Bronchial epithelial cell (primary cell): ENCODE data around the gene RENBP. TPM values are rescaled to one million over a fixed set of nuclear protein-coding genes. Genes with fewer than 3 reads are reported as not detected.

Experiments used
- DNase-seq: peaks from one replicate; pipeline ENCODE4 v3.0.0-alpha.2; 2010; ENCODE audit warnings: low read depth
- FAIRE-seq: peaks from 2 replicates; lab custom pipeline; 2011; peaks lifted over from hg19 to GRCh38; lab: Jason Lieb, UNC
- H3K27me3 ChIP-seq: 2 replicates; pipeline ENCODE4 v1.5.1; 2011; ENCODE audit warnings: low read length; ENCODE audit not compliant: control insufficient read depth, insufficient read depth
- H3K36me3 ChIP-seq: 2 replicates; pipeline ENCODE4 v1.5.1; 2011; ENCODE audit warnings: low read length; ENCODE audit not compliant: control insufficient read depth, insufficient read depth
- H3K4me3 ChIP-seq: 2 replicates; pipeline ENCODE4 v1.5.1; 2011; ENCODE audit warnings: mild to moderate bottlenecking, low read depth, low read length, control low read depth
- CTCF ChIP-seq: IDR thresholded peaks from 2 replicates; pipeline ENCODE4 v1.5.1; 2011; ENCODE audit warnings: mild to moderate bottlenecking, moderate library complexity, low read length, control low read depth, inconsistent platforms; ENCODE audit not compliant: insufficient read depth, severe bottlenecking
- total RNA-seq: library from RNA; depleted of rRNA; stranded (reverse); fragments of >200 nt; gene quantifications from 2 replicates; pipeline ENCODE4 v1.2.1, GENCODE V29; 2014

RENBP gene
- total RNA-seq, 1 donor from 2014 or later: 10.3 TPM

GRCh38 chrX:153920546-153920945, 23.9 kb downstream of the RENBP start:
- FAIRE-seq (no peak), DNase-seq (no peak)
- Histone ChIP-seq H3K27me3 (no peaks in the 10 kb centered on the region), H3K36me3 (no peaks in the 10 kb centered on the region), H3K4me3 (no peak overlapping the region)
- TF ChIP-seq CTCF: no peak

DNA sequence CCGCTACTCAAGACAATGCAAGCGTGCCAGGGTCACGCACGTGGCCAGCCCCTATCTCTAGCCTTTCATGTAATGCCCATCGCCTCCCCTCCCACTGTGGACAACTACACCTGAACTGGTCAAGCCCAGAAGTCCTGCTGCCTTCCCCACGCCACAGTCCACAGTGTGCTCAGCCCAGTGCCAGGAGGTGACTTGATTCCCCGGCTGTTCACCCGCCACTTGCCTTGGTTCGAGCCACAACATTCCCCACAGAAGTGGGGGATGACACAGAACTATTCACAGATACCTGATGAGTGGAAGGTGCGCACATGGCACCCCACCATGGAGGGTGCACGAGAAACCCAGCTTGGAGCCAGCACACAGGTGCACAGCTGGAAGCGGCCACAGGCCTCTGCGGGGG, 25.2 kb downstream of the RENBP start:
- H3K4me3 ChIP-seq: no peak overlapping the region
- no peak for DNase-seq
- TF ChIP-seq CTCF: no peak
- no peaks in the 10 kb centered on the region for H3K36me3 ChIP-seq
- no peak for FAIRE-seq
- no peaks in the 10 kb centered on the region for H3K27me3 ChIP-seq

DNA sequence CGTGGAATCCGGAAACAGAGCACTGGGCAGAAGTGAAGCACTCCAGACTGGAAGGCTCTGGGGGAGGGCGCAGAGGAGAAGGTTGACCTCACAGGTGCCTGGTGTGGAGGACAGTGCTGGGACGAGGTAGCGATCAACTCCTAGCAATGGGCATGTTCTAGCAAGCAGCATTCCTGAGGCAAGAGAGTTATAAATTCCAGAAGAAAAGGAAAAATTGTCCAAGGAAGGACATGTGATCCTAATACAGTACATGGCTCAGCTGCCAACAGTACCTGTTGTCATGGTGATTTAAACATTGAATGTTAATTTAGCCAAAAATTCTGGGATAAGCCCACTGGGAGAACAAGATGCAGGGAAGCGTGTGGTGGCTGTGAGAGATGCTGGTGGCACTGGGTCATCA, 26.6 kb downstream of the RENBP start:
- Histone ChIP-seq H3K36me3 (no peaks in the 10 kb centered on the region), H3K4me3 (no peak overlapping the region), H3K27me3 (no peaks in the 10 kb centered on the region)
- no peak for TF ChIP-seq CTCF
- FAIRE-seq (no peak), DNase-seq (peak; percentile 62)

GRCh38 chrX:153913701-153914100, 30.7 kb downstream of the RENBP start:
- no peaks in the 10 kb centered on the region for H3K27me3 ChIP-seq
- no peak for TF ChIP-seq CTCF
- H3K4me3 ChIP-seq: no peak overlapping the region
- H3K36me3 ChIP-seq: no peaks in the 10 kb centered on the region
- no peak for DNase-seq
- no peak for FAIRE-seq

DNA sequence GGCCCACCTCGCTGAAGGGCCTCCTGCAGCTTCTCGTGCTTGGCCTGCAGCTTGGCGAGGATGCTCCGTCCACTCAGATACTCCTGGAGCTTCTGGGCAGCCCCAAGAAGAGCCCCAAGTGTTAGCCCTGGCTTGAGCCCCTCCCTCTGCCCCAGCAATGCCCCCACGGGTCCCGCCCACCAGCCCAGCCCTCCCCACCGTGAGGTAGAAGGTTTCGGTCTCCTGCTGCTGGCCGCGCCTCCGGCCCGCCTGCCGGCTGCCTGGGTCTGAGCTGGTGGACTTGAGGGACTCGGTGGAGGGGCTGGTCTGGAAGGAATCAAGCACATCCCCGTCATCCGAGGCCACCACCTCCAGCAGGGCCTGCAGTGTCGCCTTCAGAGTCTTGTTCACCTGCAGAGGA, 31.2 kb downstream of the RENBP start:
- no peak for FAIRE-seq
- Histone ChIP-seq H3K4me3 (no peak overlapping the region), H3K36me3 (no peaks in the 10 kb centered on the region), H3K27me3 (no peaks in the 10 kb centered on the region)
- no peak for TF ChIP-seq CTCF
- DNase-seq: no peak

DNA sequence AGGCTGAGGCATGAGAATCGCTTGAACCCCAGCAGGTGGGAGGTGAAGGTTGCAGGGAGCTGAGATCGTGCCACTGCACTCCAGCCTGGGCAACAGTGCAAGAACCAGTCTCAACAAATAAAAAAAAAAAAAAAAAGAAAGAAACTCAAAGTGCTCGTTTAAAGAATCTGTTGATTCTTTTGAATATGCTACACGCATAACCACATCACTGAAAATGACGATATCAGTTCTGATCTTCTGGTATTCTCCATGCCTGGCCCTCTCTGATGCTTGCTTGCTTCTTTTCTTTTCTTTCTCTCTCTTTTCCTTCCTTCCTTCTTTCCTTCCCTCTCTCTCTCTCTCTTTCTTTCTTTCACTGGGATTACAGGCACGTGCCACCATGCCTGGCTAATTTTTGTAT, 32.6 kb downstream of the RENBP start:
- Histone ChIP-seq H3K4me3 (no peak overlapping the region), H3K36me3 (no peaks in the 10 kb centered on the region), H3K27me3 (no peaks in the 10 kb centered on the region)
- no peak for FAIRE-seq
- no peak for DNase-seq
- no peak for TF ChIP-seq CTCF
